A549 (cell line): ENCODE measurements around the gene MYH14.

ENCODE experiments used
- CTCF ChIP-seq: fragments of >200 bp; sonication (Bioruptor Twin); formaldehyde crosslinking; IDR thresholded peaks from 3 replicates; pipeline ENCODE4 v1.5.1; 2016
- USF2 ChIP-seq: fragments of 450-650 bp; IDR thresholded peaks from 2 replicates; pipeline ENCODE4 v1.6.1; 2014; ENCODE audit warnings: antibody characterized with exemption
- TF ChIP-seq, protein P1 (sequence below): IDR thresholded peaks from 2 replicates; pipeline ENCODE4 v1.6.1; 2012; ENCODE audit warnings: low read depth, borderline replicate concordance

- no peak for TF ChIP-seq CTCF
- TF ChIP-seq, protein P1, sequence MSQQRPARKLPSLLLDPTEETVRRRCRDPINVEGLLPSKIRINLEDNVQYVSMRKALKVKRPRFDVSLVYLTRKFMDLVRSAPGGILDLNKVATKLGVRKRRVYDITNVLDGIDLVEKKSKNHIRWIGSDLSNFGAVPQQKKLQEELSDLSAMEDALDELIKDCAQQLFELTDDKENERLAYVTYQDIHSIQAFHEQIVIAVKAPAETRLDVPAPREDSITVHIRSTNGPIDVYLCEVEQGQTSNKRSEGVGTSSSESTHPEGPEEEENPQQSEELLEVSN, result no peak; the same call in 1 of the 2 replicates
- no peak for TF ChIP-seq USF2
These were observed 129.9 kb downstream of the MYH14 start for GRCh38 chr19:50333235-50333736.
